ENCODE data around the gene ISOC2.

DNA sequence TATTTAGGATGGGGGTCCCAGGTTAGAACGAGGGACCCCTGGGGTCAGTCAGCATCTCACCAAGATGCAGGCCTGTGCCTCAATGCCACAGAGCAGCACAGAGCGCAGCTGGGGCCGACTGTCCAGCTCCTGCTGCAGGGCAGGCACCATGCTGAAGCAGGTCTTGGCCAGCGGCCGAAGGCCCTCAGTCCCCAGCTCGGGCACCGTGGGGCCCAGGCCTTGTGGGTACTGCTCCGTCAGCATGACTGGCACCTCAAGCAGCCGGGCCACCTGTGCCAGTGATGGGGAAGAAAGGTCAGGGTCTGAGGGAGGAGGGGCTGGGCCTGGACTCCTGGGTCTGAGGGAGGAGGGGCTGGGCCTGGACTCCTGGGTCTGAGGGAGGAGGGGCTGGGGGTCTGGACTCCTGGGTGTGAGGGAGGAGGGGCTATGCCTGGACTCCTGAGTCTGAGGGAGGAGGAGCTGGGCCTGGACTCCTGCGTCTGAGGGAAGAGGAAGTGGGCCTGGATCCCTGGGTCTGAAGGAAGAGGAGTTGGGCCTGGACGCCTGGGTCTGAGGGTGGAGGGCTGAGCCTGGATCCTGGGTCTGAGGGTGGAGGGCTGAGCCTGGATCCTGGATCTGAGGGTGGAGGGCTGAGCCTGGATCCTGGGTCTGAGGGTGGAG, 5.7 kb downstream of the ISOC2 start:
- TF ChIP-seq, protein P1, sequence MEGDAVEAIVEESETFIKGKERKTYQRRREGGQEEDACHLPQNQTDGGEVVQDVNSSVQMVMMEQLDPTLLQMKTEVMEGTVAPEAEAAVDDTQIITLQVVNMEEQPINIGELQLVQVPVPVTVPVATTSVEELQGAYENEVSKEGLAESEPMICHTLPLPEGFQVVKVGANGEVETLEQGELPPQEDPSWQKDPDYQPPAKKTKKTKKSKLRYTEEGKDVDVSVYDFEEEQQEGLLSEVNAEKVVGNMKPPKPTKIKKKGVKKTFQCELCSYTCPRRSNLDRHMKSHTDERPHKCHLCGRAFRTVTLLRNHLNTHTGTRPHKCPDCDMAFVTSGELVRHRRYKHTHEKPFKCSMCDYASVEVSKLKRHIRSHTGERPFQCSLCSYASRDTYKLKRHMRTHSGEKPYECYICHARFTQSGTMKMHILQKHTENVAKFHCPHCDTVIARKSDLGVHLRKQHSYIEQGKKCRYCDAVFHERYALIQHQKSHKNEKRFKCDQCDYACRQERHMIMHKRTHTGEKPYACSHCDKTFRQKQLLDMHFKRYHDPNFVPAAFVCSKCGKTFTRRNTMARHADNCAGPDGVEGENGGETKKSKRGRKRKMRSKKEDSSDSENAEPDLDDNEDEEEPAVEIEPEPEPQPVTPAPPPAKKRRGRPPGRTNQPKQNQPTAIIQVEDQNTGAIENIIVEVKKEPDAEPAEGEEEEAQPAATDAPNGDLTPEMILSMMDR (IDR thresholded peaks at IDR 0.05; ENCODE audit: extremely low read depth in 1 of 2, insufficient read depth in 1 of 2, low read depth in 1 of 2, low read length in 2 of 2) = no peak
- no peak for TF ChIP-seq MYC (IDR thresholded peaks at IDR 0.05; ENCODE audit: low read depth, low read length)
